Naive thymus-derived CD4-positive, alpha-beta T cell (primary cell): ENCODE measurements around the gene LMAN1L. TPM values are rescaled to one million over a fixed set of nuclear protein-coding genes. Genes with fewer than 3 reads are reported as not detected.

ENCODE experiments used
- ATAC-seq: fragments of 150-1000 bp; cut with Tn5 transposase; 2 replicates; pipeline ENCODE4 v1.10.0; 2021; ENCODE audit warnings: mild to moderate bottlenecking, moderate library complexity
- CTCF ChIA-PET: fragments of 350-600 bp; sonication (Branson Sonifier 250); formaldehyde crosslinking; loops from one replicate; lab custom pipeline; 2021; ENCODE audit warnings: antibody characterized with exemption; lab: Charles Lee
- POLR2A ChIA-PET: fragments of 350-600 bp; sonication (Branson Sonifier 250); formaldehyde crosslinking; loops from one replicate; lab custom pipeline; 2021; ENCODE audit warnings: antibody characterized with exemption, inconsistent platforms; lab: Charles Lee
- DNase-seq, 9 donors: peaks; one replicate each; pipeline versions ENCODE4 v3.0.0 to v3.0.0-alpha.2; 2020 to 2022; ENCODE audit warnings: mixed read lengths in 1 of 9
- H3K27ac ChIP-seq: one replicate; pipeline ENCODE4 v1.7.0; 2013; ENCODE audit warnings: mild to moderate bottlenecking, low read depth, low read length, moderate library complexity
- H3K27me3 ChIP-seq, 2 donors: one replicate each; pipeline ENCODE4 v1.7.0; 2013; ENCODE audit warnings: low read length in 2 of 2, mild to moderate bottlenecking in 2 of 2, moderate library complexity in 2 of 2; ENCODE audit not compliant: control insufficient read depth in 2 of 2, insufficient read depth in 2 of 2
- H3K36me3 ChIP-seq, 3 experiments: 1 replicate in 2 of 3; 2 replicates in 1 of 3; pipeline ENCODE4 v1.7.0; 2013; ENCODE audit warnings: low read length in 3 of 3, mild to moderate bottlenecking in 3 of 3, moderate library complexity in 1 of 3; ENCODE audit not compliant: insufficient read depth in 3 of 3, control insufficient read depth in 2 of 3
- H3K4me1 ChIP-seq, 2 donors: one replicate each; pipeline ENCODE4 v1.7.0; 2013; ENCODE audit warnings: low read length in 2 of 2, mild to moderate bottlenecking in 2 of 2, moderate library complexity in 1 of 2; ENCODE audit not compliant: control insufficient read depth in 2 of 2, insufficient read depth in 2 of 2
- H3K4me3 ChIP-seq: 2 replicates; pipeline ENCODE4 v1.7.0; 2013; ENCODE audit warnings: mild to moderate bottlenecking, low read length
- H3K9me3 ChIP-seq, 3 experiments: 1 replicate in 2 of 3; 2 replicates in 1 of 3; pipeline ENCODE4 v1.7.0; 2013; ENCODE audit warnings: low read length in 3 of 3; ENCODE audit not compliant: control insufficient read depth in 2 of 3
- H3K27ac Mint-ChIP-seq, 9 donors: one replicate each; pipeline ENCODE4 v1.8.0; 2020 to 2022; ENCODE audit warnings: mixed read lengths in 9 of 9, mild to moderate bottlenecking in 8 of 9, moderate library complexity in 5 of 9, inconsistent platforms in 2 of 9
- H3K27me3 Mint-ChIP-seq, 5 donors: one replicate each; pipeline ENCODE4 v1.8.0; 2021 to 2022; ENCODE audit warnings: mixed read lengths in 5 of 5, mild to moderate bottlenecking in 1 of 5
- H3K36me3 Mint-ChIP-seq, 5 donors: one replicate each; pipeline ENCODE4 v1.8.0; 2020 to 2022; ENCODE audit warnings: mixed read lengths in 5 of 5, mild to moderate bottlenecking in 3 of 5, inconsistent platforms in 1 of 5
- H3K4me1 Mint-ChIP-seq, 7 donors: one replicate each; pipeline ENCODE4 v1.8.0; 2020 to 2022; ENCODE audit warnings: mixed read lengths in 7 of 7, mild to moderate bottlenecking in 3 of 7, inconsistent platforms in 1 of 7
- H3K4me3 Mint-ChIP-seq, 10 donors: one replicate each; pipeline ENCODE4 v1.8.0; 2020 to 2022; ENCODE audit warnings: mild to moderate bottlenecking in 10 of 10, mixed read lengths in 10 of 10, moderate library complexity in 6 of 10, inconsistent platforms in 2 of 10
- H3K9me3 Mint-ChIP-seq, 11 donors: one replicate each; pipeline ENCODE4 v1.8.0; 2020 to 2022; ENCODE audit warnings: mixed read lengths in 11 of 11, mild to moderate bottlenecking in 4 of 11, inconsistent platforms in 1 of 11, moderate library complexity in 1 of 11
- intact Hi-C, 2 donors: fragments of 100-400 bp; cut with micrococcal nuclease; formaldehyde crosslinking; loops; one replicate each; pipeline ENCODE4 v1.15.1; 2023
- polyA plus RNA-seq, 2 donors: library from polyadenylated mRNA; unstranded; fragments of 300-500 nt; fragmentation: Illumina TruSeq; gene quantifications; one replicate each; pipeline ENCODE4 v1.2.3, GENCODE V29; 2021
- total RNA-seq, 6 experiments: library from RNA in 5 of 6; stranded (reverse) in 5 of 6; gene quantifications; 1 replicate in 5 of 6; 2 replicates in 1 of 6; pipeline ENCODE4 v1.2.3 and lab custom pipeline; 2021 to 2026

Gene LMAN1L
- total RNA-seq: 1 to 10 TPM in 4 of 5 experiments, under 1 TPM in 1; 0.35 to 2.4 (median 1.3) TPM
- not detected for polyA plus RNA-seq
- total RNA-seq (lab: John Stamatoyannopoulos, UW): 0.40 reads per million

- Histone ChIP-seq H3K4me3 (no peak within 1 kb of the TSS), H3K27me3 (no peaks in the 10 kb centered on the region), H3K9me3 (no peaks in the 10 kb centered on the region), H3K4me1 (peaks cover 0 to 13% of the 10 kb centered on the region in 2 donors), H3K36me3 (no peaks in the 10 kb centered on the region), H3K27ac (no peak within 1 kb of the TSS)
- Mint-ChIP-seq H3K36me3 (no peaks in the 10 kb centered on the region), H3K27ac (peak within 1 kb of the TSS in 5 of 9 donors; percentile 3 to 68 (median 28)), H3K9me3 (peaks cover 0 to 1% (median 0%) of the 10 kb centered on the region in 11 donors), H3K4me3 (no peak within 1 kb of the TSS), H3K27me3 (no peaks in the 10 kb centered on the region), H3K4me1 (peaks cover 8 to 24% (median 18%) of the 10 kb centered on the region in 7 donors)
- no peak for DNase-seq
- ATAC-seq: no peak
- intact Hi-C loops: no loop called here
- CTCF ChIA-PET: no interaction called here
- POLR2A ChIA-PET: interaction anchor here (0.5 kb wide), 1 partner anchor 32 kb away, joined by 3 read pairs; no protein-coding TSS in a partner anchor
Observed at GRCh38 chr15:74812533-74812932, at the start of gene LMAN1L. TSS of gene LMAN1L (plus strand) at chr15:74812835. CDS start at chr15:74812855, 20 bp downstream.

DNA sequence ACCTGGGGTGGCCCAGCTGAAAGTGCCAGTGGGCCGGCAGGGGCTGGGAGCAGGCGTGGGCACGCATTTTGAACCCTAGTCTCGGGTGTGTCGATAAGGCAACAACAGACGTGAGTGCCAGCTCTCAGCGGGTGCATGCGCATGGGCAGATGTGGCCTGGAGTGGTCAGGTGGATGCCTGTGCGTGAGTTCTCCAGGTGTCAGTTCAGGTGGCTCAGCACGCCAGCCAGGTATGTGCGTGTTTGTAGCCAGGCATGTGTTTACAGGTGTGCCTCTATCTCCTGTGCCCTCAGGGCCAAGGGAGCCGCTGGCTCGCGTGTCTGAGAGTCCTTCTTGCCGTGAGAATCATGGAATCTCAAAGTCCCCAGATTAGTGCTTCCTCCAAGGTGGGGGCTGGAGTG is 49.2 kb upstream of the LMAN1L start:
- no peaks in the 10 kb centered on the region for H3K9me3 ChIP-seq
- no peak overlapping the region for H3K4me3 ChIP-seq
- Mint-ChIP-seq H3K27ac (no peak overlapping the region), H3K4me1 (peaks cover 0 to 2% (median 0%) of the 10 kb centered on the region in 7 donors), H3K4me3 (no peak overlapping the region), H3K9me3 (peaks cover 0 to 2% (median 0%) of the 10 kb centered on the region in 11 donors), H3K36me3 (no peaks in the 10 kb centered on the region), H3K27me3 (peaks cover 0 to 3% (median 0%) of the 10 kb centered on the region in 5 donors)
- H3K4me1 ChIP-seq: no peaks in the 10 kb centered on the region
- DNase-seq: no peak
- no peak for ATAC-seq
- H3K36me3 ChIP-seq: no peaks in the 10 kb centered on the region
- H3K27ac ChIP-seq: no peak overlapping the region
- intact Hi-C loops: no loop called here
- CTCF ChIA-PET: interaction anchor here (0.6 kb wide), 1 partner anchor 128 kb away, joined by 3 read pairs; no protein-coding TSS in a partner anchor
- POLR2A ChIA-PET: no interaction called here
- no peaks in the 10 kb centered on the region for H3K27me3 ChIP-seq

- Histone ChIP-seq H3K9me3 (no peaks in the 10 kb centered on the region), H3K4me3 (no peak overlapping the region), H3K4me1 (peaks cover 7 to 15% of the 10 kb centered on the region in 2 donors), H3K27me3 (no peaks in the 10 kb centered on the region), H3K36me3 (no peaks in the 10 kb centered on the region), H3K27ac (no peak overlapping the region)
- H3K27ac Mint-ChIP-seq: no peak overlapping the region
- no peaks in the 10 kb centered on the region for H3K36me3 Mint-ChIP-seq
- no peak overlapping the region for H3K4me3 Mint-ChIP-seq
- intact Hi-C loops: no loop called here
- ChIA-PET CTCF (interaction anchor here (0.6 to 18.2 kb wide), 13 partner anchors 9 to 492 kb away, joined by 3 to 1110 read pairs (median 5); partner anchors contain the start of gene CSK), POLR2A (interaction anchor here (1.6 to 24.4 kb wide), 3 partner anchors 10 to 135 kb away, joined by 8 to 1077 read pairs (median 9); no protein-coding TSS in a partner anchor)
- H3K27me3 Mint-ChIP-seq: peaks cover 0 to 7% (median 5%) of the 10 kb centered on the region in 5 donors
- DNase-seq (no peak), ATAC-seq (no peak)
- peaks cover 8 to 23% (median 14%) of the 10 kb centered on the region in 7 donors for H3K4me1 Mint-ChIP-seq
- no peaks in the 10 kb centered on the region for H3K9me3 Mint-ChIP-seq
Observed at GRCh38 chr15:74767167-74768098, 45.2 kb upstream of the LMAN1L start.

DNA sequence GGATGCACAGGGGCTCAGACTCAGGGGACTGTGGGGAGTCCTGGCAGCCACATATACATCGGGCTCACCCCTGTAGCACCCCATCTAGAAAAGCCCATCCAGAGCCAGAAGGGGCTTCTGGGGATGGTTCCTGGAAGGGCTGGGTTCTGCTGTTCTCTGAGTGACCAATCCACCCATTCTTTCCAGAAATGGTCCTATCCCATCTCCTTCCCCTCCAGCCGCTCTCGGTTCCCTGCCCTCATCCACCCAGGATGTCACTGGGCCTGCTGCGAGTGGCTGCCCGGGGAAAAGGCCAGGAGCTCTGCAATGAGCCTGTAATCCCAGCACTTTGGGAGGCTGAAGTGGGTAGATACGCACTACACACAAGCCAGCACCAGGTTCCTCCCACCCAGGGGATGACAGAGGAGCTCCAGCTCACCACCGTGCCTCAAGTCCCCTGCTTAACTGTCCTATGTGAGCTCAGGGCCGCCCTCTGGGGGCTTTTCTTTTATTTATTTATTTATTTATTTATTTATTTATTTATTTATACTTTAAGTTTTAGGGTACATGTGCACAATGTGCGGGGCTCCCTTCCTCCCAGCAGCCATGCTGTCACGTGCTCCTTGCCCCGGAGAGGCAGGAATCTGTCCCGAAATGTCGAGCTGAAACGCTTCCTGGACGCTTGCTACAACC is 44.4 kb upstream of the LMAN1L start:
- Histone ChIP-seq H3K4me1 (peaks cover 7 to 15% of the 10 kb centered on the region in 2 donors), H3K36me3 (no peaks in the 10 kb centered on the region), H3K27me3 (no peaks in the 10 kb centered on the region), H3K4me3 (no peak overlapping the region), H3K9me3 (no peaks in the 10 kb centered on the region), H3K27ac (no peak overlapping the region)
- peaks cover 8 to 29% (median 20%) of the 10 kb centered on the region in 7 donors for H3K4me1 Mint-ChIP-seq
- ChIA-PET CTCF (interaction anchor here (0.6 to 18.2 kb wide), 22 partner anchors 9 to 828 kb away, joined by 3 to 1110 read pairs (median 5); partner anchors contain the start of genes CPLX3 and CSK), POLR2A (interaction anchor here (0.6 to 24.4 kb wide), 5 partner anchors 9 to 136 kb away, joined by 6 to 1077 read pairs (median 9); partner anchors contain the start of gene CSK)
- no peaks in the 10 kb centered on the region for H3K9me3 Mint-ChIP-seq
- peak overlapping the region in 2 of 9 donors; percentile 4 to 60 for H3K27ac Mint-ChIP-seq
- intact Hi-C loops: no loop called here
- H3K36me3 Mint-ChIP-seq: no peaks in the 10 kb centered on the region
- no peak overlapping the region for H3K4me3 Mint-ChIP-seq
- DNase-seq: no peak
- peaks cover 0 to 7% (median 5%) of the 10 kb centered on the region in 5 donors for H3K27me3 Mint-ChIP-seq
- no peak for ATAC-seq

GRCh38 chr15:74768771-74769342 is 43.8 kb upstream of the LMAN1L start:
- Histone ChIP-seq H3K4me3 (no peak overlapping the region), H3K9me3 (no peaks in the 10 kb centered on the region), H3K36me3 (no peaks in the 10 kb centered on the region), H3K27me3 (no peaks in the 10 kb centered on the region), H3K27ac (no peak overlapping the region), H3K4me1 (peaks cover 7 to 22% of the 10 kb centered on the region in 2 donors)
- CTCF ChIA-PET: interaction anchor here (0.6 to 18.2 kb wide), 30 partner anchors 9 to 829 kb away, joined by 3 to 1110 read pairs (median 5); partner anchors contain the start of genes CPLX3 and CSK
- Mint-ChIP-seq H3K4me3 (peak overlapping the region in 3 of 10 donors; percentile 8 to 41 (median 33)), H3K27me3 (peaks cover 0 to 7% (median 5%) of the 10 kb centered on the region in 5 donors), H3K27ac (peak overlapping the region in 2 of 9 donors; percentile 4 to 60), H3K4me1 (peaks cover 14 to 35% (median 26%) of the 10 kb centered on the region in 7 donors), H3K36me3 (no peaks in the 10 kb centered on the region), H3K9me3 (no peaks in the 10 kb centered on the region)
- ATAC-seq (peak; percentile 72), DNase-seq (peak in 7 of 9 donors; percentile 48 to 67 (median 62))
- intact Hi-C loops: loop anchor here (1.0 kb wide), 6 partner anchors 31 to 396 kb away; no protein-coding TSS in a partner anchor
- POLR2A ChIA-PET: interaction anchor here (0.6 to 24.4 kb wide), 10 partner anchors 8 to 180 kb away, joined by 3 to 1077 read pairs (median 7); partner anchors contain the start of gene CSK
